A549 (cell line): ENCODE data around the gene FCSK. TPM values are rescaled to one million over a fixed set of nuclear protein-coding genes. Genes with fewer than 3 reads are reported as not detected.

Source experiments
- ATAC-seq, 2 experiments: fragments of 200-7000 bp in 1 of 2; fragments of >200 bp in 1 of 2; cut with Nextera tagmentation in 1 of 2; cut with Tn5 transposase in 1 of 2; 3 replicates each; pipeline versions ENCODE4 v1.8.0 to v1.9.1; 2018 to 2020; ENCODE audit warnings: mild to moderate bottlenecking in 1 of 2, moderate library complexity in 1 of 2
- CTCF ChIA-PET: fragments of 300-600 bp; sonication (Branson Sonifier 250); formaldehyde crosslinking; extraction: SDS; loops from one replicate; lab custom pipeline; 2021; ENCODE audit warnings: antibody characterized with exemption, inconsistent platforms; lab: Yijun Ruan, JAX
- POLR2A ChIA-PET: fragments of 350-600 bp; formaldehyde crosslinking; extraction: SDS; loops from one replicate; lab custom pipeline; 2021; ENCODE audit warnings: antibody characterized with exemption, inconsistent platforms; lab: Yijun Ruan, JAX
- DNase-seq, 2 experiments: peaks; one replicate each; pipeline versions ENCODE4 v3.0.0 to v3.0.0-alpha.2; 2011 to 2016; ENCODE audit warnings: low read depth in 1 of 2, low spot score in 1 of 2
- FAIRE-seq: peaks from 2 replicates; lab custom pipeline; 2011; peaks lifted over from hg19 to GRCh38; lab: Jason Lieb, UNC
- H3K27ac ChIP-seq, 2 experiments: fragments of >200 bp; sonication (Bioruptor Twin); formaldehyde crosslinking; 3 replicates each; pipeline ENCODE4 v1.5.1; 2016 to 2017
- H3K4me1 ChIP-seq: fragments of >200 bp; sonication (Bioruptor Twin); formaldehyde crosslinking; 3 replicates; pipeline ENCODE4 v1.6.1; 2016
- H3K4me2 ChIP-seq: fragments of >200 bp; sonication (Bioruptor Twin); formaldehyde crosslinking; 3 replicates; pipeline ENCODE4 v1.6.1; 2016
- H3K4me3 ChIP-seq: fragments of >200 bp; sonication (Bioruptor Twin); formaldehyde crosslinking; 3 replicates; pipeline ENCODE4 v1.5.1; 2016
- H3K9me3 ChIP-seq: fragments of >200 bp; sonication (Bioruptor Twin); formaldehyde crosslinking; 3 replicates; pipeline ENCODE4 v1.6.1; 2016
- BCL3 ChIP-seq: fragments of >200 bp; sonication (Bioruptor Twin); formaldehyde crosslinking; IDR thresholded peaks from 3 replicates; pipeline ENCODE4 v1.6.1; 2016
- BHLHE40 ChIP-seq: IDR thresholded peaks from 2 replicates; pipeline ENCODE4 v1.6.1; 2012; ENCODE audit warnings: low read depth, low read length, inconsistent platforms
- CBX2 ChIP-seq: fragments of 200-600 bp; sonication (generic); IDR thresholded peaks from 2 replicates; pipeline ENCODE4 v1.6.1; 2016; ENCODE audit warnings: low read depth, mild to moderate bottlenecking, borderline replicate concordance
- CHD4 ChIP-seq: fragments of 200-600 bp; sonication (generic); IDR thresholded peaks from 2 replicates; pipeline ENCODE4 v1.6.1; 2016; ENCODE audit warnings: antibody characterized with exemption, mild to moderate bottlenecking, borderline replicate concordance
- EHMT2 ChIP-seq: fragments of 200-600 bp; sonication (generic); IDR thresholded peaks from 2 replicates; pipeline ENCODE4 v1.6.1; 2016; ENCODE audit warnings: antibody characterized with exemption, low read depth, mild to moderate bottlenecking, moderate library complexity
- FOSB ChIP-seq: fragments of 250-450 bp; sonication (Bioruptor Pico); IDR thresholded peaks from 2 replicates; pipeline ENCODE4 v1.5.0; 2020; ENCODE audit warnings: mild to moderate bottlenecking, moderate library complexity
- FOXS1 ChIP-seq: fragments of 250-450 bp; sonication (Bioruptor Pico); IDR thresholded peaks from 2 replicates; pipeline ENCODE4 v1.5.0; 2020; ENCODE audit warnings: mild to moderate bottlenecking, moderate library complexity
- GATA3 ChIP-seq: IDR thresholded peaks from 2 replicates; pipeline ENCODE4 v1.6.1; 2012; ENCODE audit warnings: borderline replicate concordance
- HEYL ChIP-seq: fragments of 250-450 bp; sonication (Bioruptor Pico); IDR thresholded peaks from 2 replicates; pipeline ENCODE4 v1.8.0; 2021; ENCODE audit warnings: mild to moderate bottlenecking, moderate library complexity
- HOXB13 ChIP-seq: fragments of 250-450 bp; sonication (Bioruptor Pico); IDR thresholded peaks from 2 replicates; pipeline ENCODE4 v1.5.0; 2020; ENCODE audit warnings: low read depth, mild to moderate bottlenecking, moderate library complexity
- JUNB ChIP-seq: fragments of >200 bp; sonication (Bioruptor Twin); formaldehyde crosslinking; IDR thresholded peaks from 2 replicates; pipeline ENCODE4 v1.6.1; 2016
- KDM1A ChIP-seq: fragments of 200-600 bp; sonication (generic); IDR thresholded peaks from 2 replicates; pipeline ENCODE4 v1.6.1; 2016; ENCODE audit warnings: low read depth, mild to moderate bottlenecking
- MAFK ChIP-seq: fragments of 450-650 bp; IDR thresholded peaks from 2 replicates; pipeline ENCODE4 v1.6.1; 2014; ENCODE audit not compliant: partially characterized antibody
- MYC ChIP-seq: IDR thresholded peaks from 2 replicates; pipeline ENCODE4 v1.6.1; 2012; ENCODE audit warnings: mild to moderate bottlenecking, inconsistent platforms, low read length, improper control_type of control experiment, borderline replicate concordance
- NR3C1 ChIP-seq: fragments of >200 bp; sonication (Bioruptor Twin); formaldehyde crosslinking; IDR thresholded peaks from 3 replicates; pipeline ENCODE4 v1.6.1; 2017
- RARB ChIP-seq: fragments of 250-450 bp; sonication (Bioruptor Pico); IDR thresholded peaks from 2 replicates; pipeline ENCODE4 v1.8.0; 2021; ENCODE audit warnings: mild to moderate bottlenecking, moderate library complexity
- RFX5 ChIP-seq: fragments of 450-650 bp; IDR thresholded peaks from 2 replicates; pipeline ENCODE4 v1.7.1; 2014; ENCODE audit warnings: antibody characterized with exemption, mild to moderate bottlenecking, moderate library complexity
- RNF2 ChIP-seq: fragments of 200-600 bp; sonication (generic); IDR thresholded peaks from 2 replicates; pipeline ENCODE4 v1.6.1; 2016; ENCODE audit warnings: low read depth, mild to moderate bottlenecking, antibody characterized with exemption, moderate library complexity, borderline replicate concordance
- SREBF2 ChIP-seq: fragments of 450-650 bp; IDR thresholded peaks from 2 replicates; pipeline ENCODE4 v1.6.1; 2014; ENCODE audit warnings: mild to moderate bottlenecking, moderate library complexity
- TFCP2L1 ChIP-seq: fragments of 250-450 bp; sonication (Bioruptor Pico); IDR thresholded peaks from 2 replicates; pipeline ENCODE4 v1.5.0; 2021; ENCODE audit warnings: mild to moderate bottlenecking
- ZFP36 ChIP-seq: fragments of 450-650 bp; IDR thresholded peaks from 2 replicates; pipeline ENCODE4 v1.6.1; 2014; ENCODE audit warnings: borderline replicate concordance; ENCODE audit not compliant: partially characterized antibody
- ZNF302 ChIP-seq: fragments of 250-450 bp; sonication (Bioruptor Pico); IDR thresholded peaks from 2 replicates; pipeline ENCODE4 v1.9.0; 2021; ENCODE audit warnings: inconsistent platforms, mild to moderate bottlenecking, moderate library complexity
- WGBS: methylation state at CpG from one replicate; pipeline ENCODE4 v1.1.6; 2017; ENCODE audit errors: missing lambda C conversion rate; 5-methylcytosine and 5-hydroxymethylcytosine counted together
- polyA plus RNA-seq, 4 experiments: library from polyadenylated mRNA; depleted of rRNA in 3 of 4; stranded (reverse); fragments of >200 nt; fragmentation: RNase III in 1 of 4; extraction: RNeasy Plus Mini Kit Qiagen cat#74134 plus additional on column Dnase treatment in 1 of 4; gene quantifications; 2 replicates in 3 of 4; 3 replicates in 1 of 4; pipeline ENCODE4 v1.2.3, GENCODE V29; 2011 to 2017
- TF ChIP-seq, protein P1 (sequence below): fragments of 200-600 bp; sonication (generic); IDR thresholded peaks from 2 replicates; pipeline ENCODE4 v1.6.1; 2016; ENCODE audit warnings: antibody characterized with exemption, mild to moderate bottlenecking, moderate library complexity
- TF ChIP-seq, protein P2 (sequence below): fragments of 250-450 bp; sonication (Bioruptor Pico); IDR thresholded peaks from 2 replicates; pipeline ENCODE4 v1.5.0; 2021; ENCODE audit warnings: mild to moderate bottlenecking, moderate library complexity, borderline replicate concordance

Gene FCSK
- polyA plus RNA-seq, 2 of the 4 experiments (the other 2 are of a cell fraction): 5.7 to 6.8 TPM

DNA sequence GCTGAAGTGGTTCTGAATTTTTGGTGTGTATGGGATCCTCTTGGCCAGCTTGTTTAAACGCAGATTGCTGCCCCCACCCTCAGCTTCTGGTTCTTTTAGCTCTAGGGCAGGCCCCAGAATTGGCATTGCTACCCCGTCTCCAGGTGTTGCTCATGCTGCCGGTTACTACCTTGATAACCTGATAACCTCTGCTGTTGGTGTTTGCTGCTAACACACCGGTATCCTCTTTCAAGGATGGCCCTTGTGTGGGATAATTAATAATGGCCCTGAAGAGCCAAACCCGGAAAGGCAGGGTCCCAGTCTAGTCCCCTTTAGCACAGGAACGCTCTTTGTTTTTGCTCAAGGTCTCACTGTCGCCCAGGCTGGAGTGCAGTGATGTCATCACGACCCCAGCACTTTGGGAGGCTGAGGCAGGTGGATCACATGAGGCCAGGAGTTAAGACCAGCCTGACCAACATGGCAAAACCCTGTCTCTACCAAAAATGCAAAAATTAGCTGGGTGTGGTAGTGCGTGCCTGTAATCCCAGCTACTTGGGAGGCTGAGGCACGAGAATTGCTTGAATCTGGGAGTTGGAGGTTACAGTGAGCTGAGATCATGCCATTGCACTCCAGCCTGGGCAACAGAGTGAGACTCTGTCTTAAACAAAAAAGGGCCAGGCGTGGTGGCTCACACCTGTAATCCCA, 14.2 kb upstream of the FCSK start:
- no peak for DNase-seq
- H3K4me2 ChIP-seq: peak overlapping the region; percentile 93
- H3K4me3 ChIP-seq: peak overlapping the region; percentile 69; the same call in 1 of the 3 replicates
- ChIA-PET CTCF (interaction anchor here (1.1 to 2.2 kb wide), 7 partner anchors 9 to 59 kb away, joined by 3 to 8 read pairs (median 5); no protein-coding TSS in a partner anchor), POLR2A (interaction anchor here (3.6 kb wide), 1 partner anchor 59 kb away, joined by 20 read pairs; no protein-coding TSS in a partner anchor)
- ATAC-seq: no peak
- no peaks in the 10 kb centered on the region for H3K9me3 ChIP-seq
- FAIRE-seq: no peak
- H3K4me1 ChIP-seq: peaks cover 34% of the 10 kb centered on the region
- WGBS: 86% methylated on average over 11 of the region's 11 CpGs
- peak overlapping the region; percentile 92 to 98; a peak in 5 of 6 replicates for H3K27ac ChIP-seq
- TF ChIP-seq NR3C1 (no peak), CBX2 (no peak), RNF2 (no peak), CHD4 (no peak), HOXB13 (CRISPR knock-in tag) (no peak), BCL3 (no peak), FOSB (CRISPR knock-in tag) (no peak), KDM1A (no peak), JUNB (no peak), ZNF302 (CRISPR knock-in tag) (no peak), MYC (no peak)

- Histone ChIP-seq H3K4me1 (peaks cover 25% of the 10 kb centered on the region), H3K9me3 (no peaks in the 10 kb centered on the region)
- POLR2A ChIA-PET: no interaction called here
Observed at GRCh38 chr16:70441406-70441990, 12.9 kb upstream of the FCSK start.

More at GRCh38 chr16:70441406-70441990, 12.9 kb upstream of the FCSK start:
- WGBS: 82% methylated on average over 8 of the region's 8 CpGs
- no peak for FAIRE-seq
- no peak for TF ChIP-seq ZFP36
- no peak for TF ChIP-seq TFCP2L1
- no peak for TF ChIP-seq SREBF2
- TF ChIP-seq HEYL (CRISPR knock-in tag): no peak
- TF ChIP-seq EHMT2: no peak
- TF ChIP-seq RFX5: no peak
- TF ChIP-seq BHLHE40: no peak
- TF ChIP-seq MAFK: no peak
- TF ChIP-seq, protein P1, sequence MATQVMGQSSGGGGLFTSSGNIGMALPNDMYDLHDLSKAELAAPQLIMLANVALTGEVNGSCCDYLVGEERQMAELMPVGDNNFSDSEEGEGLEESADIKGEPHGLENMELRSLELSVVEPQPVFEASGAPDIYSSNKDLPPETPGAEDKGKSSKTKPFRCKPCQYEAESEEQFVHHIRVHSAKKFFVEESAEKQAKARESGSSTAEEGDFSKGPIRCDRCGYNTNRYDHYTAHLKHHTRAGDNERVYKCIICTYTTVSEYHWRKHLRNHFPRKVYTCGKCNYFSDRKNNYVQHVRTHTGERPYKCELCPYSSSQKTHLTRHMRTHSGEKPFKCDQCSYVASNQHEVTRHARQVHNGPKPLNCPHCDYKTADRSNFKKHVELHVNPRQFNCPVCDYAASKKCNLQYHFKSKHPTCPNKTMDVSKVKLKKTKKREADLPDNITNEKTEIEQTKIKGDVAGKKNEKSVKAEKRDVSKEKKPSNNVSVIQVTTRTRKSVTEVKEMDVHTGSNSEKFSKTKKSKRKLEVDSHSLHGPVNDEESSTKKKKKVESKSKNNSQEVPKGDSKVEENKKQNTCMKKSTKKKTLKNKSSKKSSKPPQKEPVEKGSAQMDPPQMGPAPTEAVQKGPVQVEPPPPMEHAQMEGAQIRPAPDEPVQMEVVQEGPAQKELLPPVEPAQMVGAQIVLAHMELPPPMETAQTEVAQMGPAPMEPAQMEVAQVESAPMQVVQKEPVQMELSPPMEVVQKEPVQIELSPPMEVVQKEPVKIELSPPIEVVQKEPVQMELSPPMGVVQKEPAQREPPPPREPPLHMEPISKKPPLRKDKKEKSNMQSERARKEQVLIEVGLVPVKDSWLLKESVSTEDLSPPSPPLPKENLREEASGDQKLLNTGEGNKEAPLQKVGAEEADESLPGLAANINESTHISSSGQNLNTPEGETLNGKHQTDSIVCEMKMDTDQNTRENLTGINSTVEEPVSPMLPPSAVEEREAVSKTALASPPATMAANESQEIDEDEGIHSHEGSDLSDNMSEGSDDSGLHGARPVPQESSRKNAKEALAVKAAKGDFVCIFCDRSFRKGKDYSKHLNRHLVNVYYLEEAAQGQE: no peak
- TF ChIP-seq, protein P2, sequence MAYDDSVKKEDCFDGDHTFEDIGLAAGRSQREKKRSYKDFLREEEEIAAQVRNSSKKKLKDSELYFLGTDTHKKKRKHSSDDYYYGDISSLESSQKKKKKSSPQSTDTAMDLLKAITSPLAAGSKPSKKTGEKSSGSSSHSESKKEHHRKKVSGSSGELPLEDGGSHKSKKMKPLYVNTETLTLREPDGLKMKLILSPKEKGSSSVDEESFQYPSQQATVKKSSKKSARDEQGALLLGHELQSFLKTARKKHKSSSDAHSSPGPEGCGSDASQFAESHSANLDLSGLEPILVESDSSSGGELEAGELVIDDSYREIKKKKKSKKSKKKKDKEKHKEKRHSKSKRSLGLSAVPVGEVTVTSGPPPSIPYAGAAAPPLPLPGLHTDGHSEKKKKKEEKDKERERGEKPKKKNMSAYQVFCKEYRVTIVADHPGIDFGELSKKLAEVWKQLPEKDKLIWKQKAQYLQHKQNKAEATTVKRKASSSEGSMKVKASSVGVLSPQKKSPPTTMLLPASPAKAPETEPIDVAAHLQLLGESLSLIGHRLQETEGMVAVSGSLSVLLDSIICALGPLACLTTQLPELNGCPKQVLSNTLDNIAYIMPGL (CRISPR knock-in tag): no peak
- no peak for TF ChIP-seq GATA3
- TF ChIP-seq RARB (CRISPR knock-in tag): no peak
- no peak for TF ChIP-seq FOXS1 (CRISPR knock-in tag)
- CTCF ChIA-PET: interaction anchor here (0.8 to 2.2 kb wide), 4 partner anchors 29 to 68 kb away, joined by 3 to 8 read pairs (median 4); no protein-coding TSS in a partner anchor
- no peak overlapping the region for H3K4me2 ChIP-seq
- H3K4me3 ChIP-seq: no peak overlapping the region
- H3K27ac ChIP-seq: no peak overlapping the region
- no peak for DNase-seq
- ATAC-seq: no peak
